ENCODE results near the gene PCAT7. TPM values are rescaled to one million over a fixed set of nuclear protein-coding genes. Genes with fewer than 3 reads are reported as not detected.

PCAT7 gene
- total RNA-seq, 1 experiment from 2014 or later = not detected

DNA sequence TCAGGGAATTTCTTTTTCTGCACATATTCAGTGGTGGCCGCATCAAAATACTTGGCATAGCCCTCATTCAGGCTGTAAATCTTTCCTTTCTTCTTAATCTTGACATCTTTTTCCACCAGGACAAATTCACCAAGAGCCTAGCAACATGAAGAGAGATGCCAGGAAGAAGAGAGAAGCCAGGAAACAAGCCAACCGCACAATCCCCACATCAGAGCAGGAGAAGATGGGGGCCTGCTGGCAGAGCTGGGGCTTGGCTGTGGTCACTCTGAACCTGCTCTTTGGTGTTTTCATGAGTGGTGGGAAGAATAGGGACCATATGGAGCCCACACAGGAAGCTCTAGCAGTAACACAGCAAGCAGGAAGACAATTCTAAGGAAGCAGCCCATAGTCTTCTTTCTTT, 12.4 kb downstream of the PCAT7 start:
- no peak overlapping the region for H2AFZ ChIP-seq (ENCODE audit: low read length)
- no peaks in the 10 kb centered on the region for H3K9me3 ChIP-seq (ENCODE audit: low read length)
- no peaks in the 10 kb centered on the region for H3K79me2 ChIP-seq (ENCODE audit: low read length)
- no peak overlapping the region for H3K27ac ChIP-seq (ENCODE audit: low read length)
- no peaks in the 10 kb centered on the region for H3K9me2 ChIP-seq (replicated peaks; ENCODE audit: insufficient read depth, low read length)
- H4K20me1 ChIP-seq (ENCODE audit: insufficient read depth, low read depth, low read length) = no peaks in the 10 kb centered on the region
- no peaks in the 10 kb centered on the region for H3K36me3 ChIP-seq (ENCODE audit: insufficient read depth, low read length)
- H3K9ac ChIP-seq (ENCODE audit: low read length) = no peak overlapping the region
- no peaks in the 10 kb centered on the region for H3K4me1 ChIP-seq (ENCODE audit: low read length)
- H3K27me3 ChIP-seq (ENCODE audit: low read length) = no peaks in the 10 kb centered on the region
- no peak overlapping the region for H3K4me3 ChIP-seq (ENCODE audit: low read length)
- no peak for DNase-seq
- no peak overlapping the region for H3K4me2 ChIP-seq (ENCODE audit: low read depth, low read length, poor library complexity, severe bottlenecking)

DNA sequence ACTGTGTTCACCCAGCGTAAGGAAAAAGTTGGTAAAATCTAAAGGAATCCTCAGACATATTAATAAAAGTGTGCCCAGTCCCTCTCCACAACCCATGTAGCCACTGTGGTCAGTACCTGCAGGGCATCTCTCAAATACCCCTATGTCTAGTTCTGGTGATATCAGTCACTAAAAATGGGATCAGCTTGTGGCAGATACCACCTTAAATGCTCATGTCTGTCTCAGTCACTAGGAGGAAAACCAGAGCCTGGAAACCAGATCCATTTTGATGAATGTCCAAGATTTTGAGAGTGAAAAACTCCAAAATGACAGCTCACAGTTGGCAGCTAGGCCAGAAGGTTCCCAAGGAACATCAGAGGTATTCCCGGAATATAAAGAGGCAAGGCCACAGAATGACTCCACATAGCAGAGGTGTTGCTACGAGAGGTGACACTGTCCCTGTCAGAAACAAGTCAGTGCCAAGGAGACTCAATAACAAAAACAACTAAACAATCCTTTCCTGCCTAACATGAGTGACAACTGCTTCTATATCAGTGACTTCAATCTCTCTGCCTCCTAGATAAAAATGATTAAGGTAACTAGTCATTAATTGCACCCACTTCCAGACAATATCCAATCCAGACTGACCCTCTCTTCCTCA, 13.5 kb downstream of the PCAT7 start:
- DNase-seq = no peak
- H2AFZ ChIP-seq (ENCODE audit: low read length) = no peak overlapping the region
- H3K27me3 ChIP-seq (ENCODE audit: low read length) = no peaks in the 10 kb centered on the region
- no peaks in the 10 kb centered on the region for H3K79me2 ChIP-seq (ENCODE audit: low read length)
- no peak overlapping the region for H3K4me3 ChIP-seq (ENCODE audit: low read length)
- no peaks in the 10 kb centered on the region for H3K4me1 ChIP-seq (ENCODE audit: low read length)
- H3K36me3 ChIP-seq (ENCODE audit: insufficient read depth, low read length) = no peaks in the 10 kb centered on the region
- H3K9me3 ChIP-seq (ENCODE audit: low read length) = no peaks in the 10 kb centered on the region
- no peaks in the 10 kb centered on the region for H3K9me2 ChIP-seq (replicated peaks; ENCODE audit: insufficient read depth, low read length)
- no peak overlapping the region for H3K27ac ChIP-seq (ENCODE audit: low read length)
- H4K20me1 ChIP-seq (ENCODE audit: insufficient read depth, low read depth, low read length) = no peaks in the 10 kb centered on the region
- no peak overlapping the region for H3K9ac ChIP-seq (ENCODE audit: low read length)
- no peak overlapping the region for H3K4me2 ChIP-seq (ENCODE audit: low read depth, low read length, poor library complexity, severe bottlenecking)

DNA sequence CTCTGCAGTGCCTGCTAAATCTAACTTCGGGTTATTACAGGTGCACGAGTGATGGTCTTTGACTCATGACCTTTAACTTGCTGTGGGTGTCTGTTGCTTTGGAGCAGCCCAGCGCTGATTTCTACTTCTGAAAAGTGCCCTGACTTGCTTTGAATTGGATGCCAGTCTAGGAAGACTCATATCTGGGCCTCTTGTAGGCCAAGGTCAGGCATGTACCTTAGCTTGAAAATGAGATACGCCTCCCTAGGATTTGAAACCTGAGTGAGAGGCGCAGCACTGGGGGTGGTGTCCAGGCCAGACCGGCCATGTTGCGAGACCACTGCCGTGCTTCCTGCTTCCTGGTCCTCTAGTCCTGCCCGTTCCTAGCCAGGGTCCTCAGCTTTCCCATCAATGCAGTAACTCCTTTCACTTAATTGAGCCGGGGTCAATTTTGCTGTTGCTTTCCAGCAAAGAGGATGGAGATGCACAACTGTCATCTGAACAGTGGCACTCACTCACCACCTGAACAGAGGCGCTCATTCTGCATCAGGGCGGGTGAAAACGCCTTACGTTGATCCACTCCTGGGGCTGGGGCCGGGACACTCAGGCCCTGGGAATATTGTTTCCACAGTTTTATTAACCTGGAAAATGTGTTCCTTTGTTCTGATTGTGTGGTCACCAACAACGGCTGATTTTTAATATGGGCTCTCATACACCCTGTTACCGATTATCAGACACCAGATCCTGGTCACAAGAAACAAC, 14.3 kb downstream of the PCAT7 start:
- Histone ChIP-seq H3K4me2 (ENCODE audit: low read depth, low read length, poor library complexity, severe bottlenecking) (no peak overlapping the region), H3K4me3 (ENCODE audit: low read length) (no peak overlapping the region), H3K4me1 (ENCODE audit: low read length) (no peaks in the 10 kb centered on the region), H4K20me1 (ENCODE audit: insufficient read depth, low read depth, low read length) (no peaks in the 10 kb centered on the region), H3K79me2 (ENCODE audit: low read length) (no peaks in the 10 kb centered on the region), H3K9me3 (ENCODE audit: low read length) (no peaks in the 10 kb centered on the region), H3K36me3 (ENCODE audit: insufficient read depth, low read length) (no peaks in the 10 kb centered on the region), H3K9me2 (replicated peaks; ENCODE audit: insufficient read depth, low read length) (no peaks in the 10 kb centered on the region), H3K9ac (ENCODE audit: low read length) (no peak overlapping the region), H2AFZ (ENCODE audit: low read length) (no peak overlapping the region), H3K27ac (ENCODE audit: low read length) (no peak overlapping the region), H3K27me3 (ENCODE audit: low read length) (no peaks in the 10 kb centered on the region)
- DNase-seq = no peak

GRCh38 chr9:94576131-94576530, 21.2 kb downstream of the PCAT7 start:
- no peak overlapping the region for H3K27ac ChIP-seq (ENCODE audit: low read length)
- H3K9me3 ChIP-seq (ENCODE audit: low read length) = no peaks in the 10 kb centered on the region
- H3K9ac ChIP-seq (ENCODE audit: low read length) = no peak overlapping the region
- no peak overlapping the region for H3K4me3 ChIP-seq (ENCODE audit: low read length)
- no peaks in the 10 kb centered on the region for H3K27me3 ChIP-seq (ENCODE audit: low read length)
- no peaks in the 10 kb centered on the region for H4K20me1 ChIP-seq (ENCODE audit: insufficient read depth, low read depth, low read length)
- no peaks in the 10 kb centered on the region for H3K9me2 ChIP-seq (replicated peaks; ENCODE audit: insufficient read depth, low read length)
- H3K79me2 ChIP-seq (ENCODE audit: low read length) = no peaks in the 10 kb centered on the region
- no peak for DNase-seq
- no peaks in the 10 kb centered on the region for H3K4me1 ChIP-seq (ENCODE audit: low read length)
- no peak overlapping the region for H3K4me2 ChIP-seq (ENCODE audit: low read depth, low read length, poor library complexity, severe bottlenecking)
- H2AFZ ChIP-seq (ENCODE audit: low read length) = no peak overlapping the region
- no peaks in the 10 kb centered on the region for H3K36me3 ChIP-seq (ENCODE audit: insufficient read depth, low read length)

DNA sequence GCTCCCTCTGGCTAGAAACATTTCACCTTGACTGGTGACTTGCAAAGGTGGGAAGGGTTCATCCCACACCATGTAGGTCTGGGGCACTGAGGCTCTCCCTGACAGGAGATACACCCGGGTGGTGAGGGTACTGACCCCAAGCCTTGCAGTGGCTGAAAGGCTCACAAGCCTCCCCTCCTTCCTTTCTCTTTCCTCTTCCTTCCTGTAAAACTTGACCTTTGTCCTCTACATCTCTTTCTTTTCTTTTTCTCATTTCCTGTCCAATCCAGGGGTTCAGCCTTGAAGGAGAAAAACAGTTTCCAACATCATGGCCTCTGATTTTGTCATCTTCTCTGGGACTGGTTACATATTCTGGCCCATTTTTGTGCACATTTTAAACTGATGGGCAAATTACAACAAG, 22.2 kb downstream of the PCAT7 start:
- Histone ChIP-seq H2AFZ (ENCODE audit: low read length) (no peak overlapping the region), H3K9me2 (replicated peaks; ENCODE audit: insufficient read depth, low read length) (no peaks in the 10 kb centered on the region), H3K27me3 (ENCODE audit: low read length) (no peaks in the 10 kb centered on the region), H3K9ac (ENCODE audit: low read length) (no peak overlapping the region), H3K4me2 (ENCODE audit: low read depth, low read length, poor library complexity, severe bottlenecking) (no peak overlapping the region), H3K4me1 (ENCODE audit: low read length) (no peaks in the 10 kb centered on the region), H3K36me3 (ENCODE audit: insufficient read depth, low read length) (no peaks in the 10 kb centered on the region), H3K79me2 (ENCODE audit: low read length) (no peaks in the 10 kb centered on the region), H4K20me1 (ENCODE audit: insufficient read depth, low read depth, low read length) (no peaks in the 10 kb centered on the region), H3K27ac (ENCODE audit: low read length) (no peak overlapping the region), H3K4me3 (ENCODE audit: low read length) (no peak overlapping the region), H3K9me3 (ENCODE audit: low read length) (no peaks in the 10 kb centered on the region)
- DNase-seq = no peak

DNA sequence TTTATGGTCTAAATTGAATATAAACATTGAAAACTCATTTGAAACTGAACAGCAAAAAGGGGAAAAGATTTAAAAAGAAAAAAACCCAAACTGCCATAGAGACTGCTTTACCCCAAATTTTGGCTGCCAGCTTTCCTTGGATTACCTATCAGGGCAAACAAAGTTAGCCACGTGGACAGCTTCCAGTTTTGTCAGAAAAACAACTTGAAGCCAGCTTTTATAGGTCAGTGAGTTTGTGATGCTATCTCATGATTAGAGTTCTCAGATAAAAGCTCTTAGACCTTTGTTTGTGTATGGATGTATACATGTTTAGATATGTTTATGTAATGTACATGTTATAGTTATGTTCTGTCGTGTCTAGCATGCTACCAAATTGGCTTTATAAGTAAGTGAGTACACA, 22.7 kb downstream of the PCAT7 start:
- no peaks in the 10 kb centered on the region for H4K20me1 ChIP-seq (ENCODE audit: insufficient read depth, low read depth, low read length)
- no peaks in the 10 kb centered on the region for H3K27me3 ChIP-seq (ENCODE audit: low read length)
- no peaks in the 10 kb centered on the region for H3K79me2 ChIP-seq (ENCODE audit: low read length)
- no peaks in the 10 kb centered on the region for H3K4me1 ChIP-seq (ENCODE audit: low read length)
- H3K9ac ChIP-seq (ENCODE audit: low read length) = no peak overlapping the region
- no peak overlapping the region for H2AFZ ChIP-seq (ENCODE audit: low read length)
- H3K4me3 ChIP-seq (ENCODE audit: low read length) = no peak overlapping the region
- no peaks in the 10 kb centered on the region for H3K36me3 ChIP-seq (ENCODE audit: insufficient read depth, low read length)
- no peak overlapping the region for H3K4me2 ChIP-seq (ENCODE audit: low read depth, low read length, poor library complexity, severe bottlenecking)
- no peak for DNase-seq
- no peak overlapping the region for H3K27ac ChIP-seq (ENCODE audit: low read length)
- H3K9me2 ChIP-seq (replicated peaks; ENCODE audit: insufficient read depth, low read length) = no peaks in the 10 kb centered on the region
- H3K9me3 ChIP-seq (ENCODE audit: low read length) = no peaks in the 10 kb centered on the region

DNA sequence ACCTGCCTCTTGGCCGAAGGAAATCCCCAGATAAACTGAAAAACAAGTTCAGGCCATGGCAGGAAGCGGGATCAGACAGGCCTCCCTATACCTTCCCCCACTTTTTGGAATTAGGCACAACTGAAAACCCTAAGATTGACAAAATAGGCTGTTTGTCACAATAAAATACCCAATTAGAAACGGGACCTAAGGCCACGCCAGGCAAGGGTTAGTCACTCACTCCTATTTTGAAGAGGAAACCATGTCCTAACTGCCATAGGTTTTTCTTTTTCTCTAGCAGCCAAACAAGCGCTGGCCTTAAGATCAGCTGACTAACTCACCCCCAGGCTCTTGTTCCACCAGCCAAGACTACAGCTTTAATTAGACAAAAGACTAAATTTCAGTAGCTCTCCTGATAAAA, 26.8 kb downstream of the PCAT7 start:
- Histone ChIP-seq H3K9me3 (ENCODE audit: low read length) (no peaks in the 10 kb centered on the region), H3K4me3 (ENCODE audit: low read length) (no peak overlapping the region), H3K79me2 (ENCODE audit: low read length) (no peaks in the 10 kb centered on the region), H4K20me1 (ENCODE audit: insufficient read depth, low read depth, low read length) (no peaks in the 10 kb centered on the region), H3K9me2 (replicated peaks; ENCODE audit: insufficient read depth, low read length) (no peaks in the 10 kb centered on the region), H3K27ac (ENCODE audit: low read length) (no peak overlapping the region), H2AFZ (ENCODE audit: low read length) (no peak overlapping the region), H3K4me1 (ENCODE audit: low read length) (no peaks in the 10 kb centered on the region), H3K4me2 (ENCODE audit: low read depth, low read length, poor library complexity, severe bottlenecking) (no peak overlapping the region), H3K9ac (ENCODE audit: low read length) (no peak overlapping the region), H3K36me3 (ENCODE audit: insufficient read depth, low read length) (no peaks in the 10 kb centered on the region), H3K27me3 (ENCODE audit: low read length) (no peaks in the 10 kb centered on the region)
- DNase-seq = no peak

GRCh38 chr9:94584555-94584954, 29.7 kb downstream of the PCAT7 start:
- H3K4me3 ChIP-seq (ENCODE audit: low read length) = no peak overlapping the region
- H3K27me3 ChIP-seq (ENCODE audit: low read length) = no peaks in the 10 kb centered on the region
- no peaks in the 10 kb centered on the region for H3K36me3 ChIP-seq (ENCODE audit: insufficient read depth, low read length)
- no peak overlapping the region for H3K9ac ChIP-seq (ENCODE audit: low read length)
- H3K9me3 ChIP-seq (ENCODE audit: low read length) = no peaks in the 10 kb centered on the region
- H2AFZ ChIP-seq (ENCODE audit: low read length) = no peak overlapping the region
- no peaks in the 10 kb centered on the region for H3K4me1 ChIP-seq (ENCODE audit: low read length)
- H3K4me2 ChIP-seq (ENCODE audit: low read depth, low read length, poor library complexity, severe bottlenecking) = no peak overlapping the region
- no peaks in the 10 kb centered on the region for H3K79me2 ChIP-seq (ENCODE audit: low read length)
- no peak overlapping the region for H3K27ac ChIP-seq (ENCODE audit: low read length)
- no peaks in the 10 kb centered on the region for H4K20me1 ChIP-seq (ENCODE audit: insufficient read depth, low read depth, low read length)
- H3K9me2 ChIP-seq (replicated peaks; ENCODE audit: insufficient read depth, low read length) = no peaks in the 10 kb centered on the region
- DNase-seq = no peak
